Retinal pigment epithelial cell (primary cell): ENCODE data around the gene UBR3.

Experiments
- DNase-seq: peaks from one replicate; pipeline ENCODE4 v3.0.0-alpha.2; 2010; ENCODE audit warnings: low read depth
- H3K4me3 ChIP-seq: 2 replicates; pipeline ENCODE4 v1.5.1; 2011; ENCODE audit warnings: mild to moderate bottlenecking, low read length, control low read depth, moderate library complexity
- CTCF ChIP-seq: conservative IDR thresholded peaks from 2 replicates; pipeline ENCODE4 v1.5.1; 2011; ENCODE audit warnings: low read depth, low read length, control low read depth, inconsistent platforms

UBR3 gene

GRCh38 chr2:169906731-169907130 is 79.5 kb downstream of the UBR3 start:
- DNase-seq, result no peak
- H3K4me3 ChIP-seq, result no peak overlapping the region

GRCh38 chr2:169909376-169909775 is 82.1 kb downstream of the UBR3 start:
- DNase-seq, result no peak
- TF ChIP-seq CTCF, result no peak
- H3K4me3 ChIP-seq, result no peak overlapping the region

More at GRCh38 chr2:169906731-169907130, 79.5 kb downstream of the UBR3 start:
- no peak for TF ChIP-seq CTCF

DNA sequence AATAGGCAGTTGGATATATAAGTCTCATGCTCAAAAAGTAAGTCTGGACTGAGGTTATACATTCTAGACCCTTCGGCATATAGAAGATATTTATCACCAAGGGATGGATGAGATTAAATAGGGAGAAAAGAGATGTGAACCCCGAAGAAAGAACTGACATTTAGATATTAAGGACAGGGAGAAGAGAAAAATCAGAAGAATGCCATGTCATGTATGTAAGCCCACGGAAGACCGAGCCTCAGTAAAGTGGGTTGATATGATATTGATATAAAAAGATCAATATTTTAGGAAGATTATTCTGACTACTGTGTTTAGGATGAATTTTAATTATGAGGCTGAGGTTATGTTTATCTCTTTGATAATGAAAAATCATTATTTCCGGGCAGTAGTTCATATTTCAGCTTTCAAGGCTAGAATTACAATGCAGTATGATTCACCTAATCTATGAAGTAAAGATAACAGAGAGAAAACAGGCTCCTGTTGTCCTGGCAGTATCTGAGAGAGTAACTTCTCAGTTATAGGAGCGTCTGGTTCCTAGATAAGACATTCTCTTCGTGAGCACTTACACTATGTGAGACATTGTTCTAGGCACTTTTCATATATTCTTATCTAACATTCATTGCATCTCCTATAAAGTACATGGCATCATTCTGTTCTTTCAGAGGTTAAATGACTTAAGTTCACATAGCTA is 83.0 kb downstream of the UBR3 start:
- no peak for DNase-seq
- no peak for TF ChIP-seq CTCF

GRCh38 chr2:169911119-169911518 is 83.9 kb downstream of the UBR3 start:
- TF ChIP-seq CTCF, result no peak
- H3K4me3 ChIP-seq, result no peak overlapping the region
- DNase-seq, result no peak

More for the DNA sequence above, 83.0 kb downstream of the UBR3 start:
- H3K4me3 ChIP-seq, result no peak overlapping the region

- TF ChIP-seq CTCF, result no peak
- H3K4me3 ChIP-seq, result no peak overlapping the region
- no peak for DNase-seq
These were observed 89.4 kb downstream of the UBR3 start for GRCh38 chr2:169916623-169917022.

- no peak overlapping the region for H3K4me3 ChIP-seq
- no peak for DNase-seq
- TF ChIP-seq CTCF, result no peak
These were observed 96.7 kb downstream of the UBR3 start for GRCh38 chr2:169923977-169924376.

DNA sequence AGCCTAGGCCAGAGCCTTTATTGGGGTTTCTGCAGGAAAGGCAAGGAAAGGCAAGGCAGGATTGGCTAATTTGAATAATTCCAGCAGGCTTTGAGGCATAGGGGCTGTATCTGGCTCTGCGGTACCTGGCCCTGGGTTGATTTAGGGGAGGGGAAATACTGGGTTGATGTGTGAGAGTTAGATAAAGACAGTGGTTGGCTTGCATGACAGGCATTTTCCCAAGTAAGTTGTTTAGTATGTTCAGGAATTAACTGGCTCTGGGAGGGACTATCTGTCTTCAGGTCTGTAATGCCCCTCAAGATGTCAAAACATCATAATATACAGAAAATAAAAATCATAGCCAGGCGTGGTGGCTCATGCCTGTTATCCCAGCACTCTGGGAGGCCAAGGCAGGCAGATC is 98.7 kb downstream of the UBR3 start:
- no peak overlapping the region for H3K4me3 ChIP-seq
- no peak for TF ChIP-seq CTCF
- no peak for DNase-seq
